A549 (cell line): ENCODE measurements around the gene GCK. TPM values are rescaled to one million over a fixed set of nuclear protein-coding genes. Genes with fewer than 3 reads are reported as not detected.

Experiments
- ATAC-seq, 2 experiments: fragments of 200-7000 bp in 1 of 2; fragments of >200 bp in 1 of 2; cut with Nextera tagmentation in 1 of 2; cut with Tn5 transposase in 1 of 2; 3 replicates each; pipeline versions ENCODE4 v1.8.0 to v1.9.1; 2018 to 2020; ENCODE audit warnings: mild to moderate bottlenecking in 1 of 2, moderate library complexity in 1 of 2
- CTCF ChIA-PET: fragments of 300-600 bp; sonication (Branson Sonifier 250); formaldehyde crosslinking; extraction: SDS; loops from one replicate; lab custom pipeline; 2021; ENCODE audit warnings: antibody characterized with exemption, inconsistent platforms; lab: Yijun Ruan, JAX
- POLR2A ChIA-PET: fragments of 350-600 bp; formaldehyde crosslinking; extraction: SDS; loops from one replicate; lab custom pipeline; 2021; ENCODE audit warnings: antibody characterized with exemption, inconsistent platforms; lab: Yijun Ruan, JAX
- DNase-seq, 2 experiments: peaks; one replicate each; pipeline versions ENCODE4 v3.0.0 to v3.0.0-alpha.2; 2011 to 2016; ENCODE audit warnings: low read depth in 1 of 2, low spot score in 1 of 2
- FAIRE-seq: peaks from 2 replicates; lab custom pipeline; 2011; peaks lifted over from hg19 to GRCh38; lab: Jason Lieb, UNC
- H3K27ac ChIP-seq, 2 experiments: fragments of >200 bp; sonication (Bioruptor Twin); formaldehyde crosslinking; 3 replicates each; pipeline ENCODE4 v1.5.1; 2016 to 2017
- H3K4me1 ChIP-seq: fragments of >200 bp; sonication (Bioruptor Twin); formaldehyde crosslinking; 3 replicates; pipeline ENCODE4 v1.6.1; 2016
- H3K4me2 ChIP-seq: fragments of >200 bp; sonication (Bioruptor Twin); formaldehyde crosslinking; 3 replicates; pipeline ENCODE4 v1.6.1; 2016
- H3K4me3 ChIP-seq: fragments of >200 bp; sonication (Bioruptor Twin); formaldehyde crosslinking; 3 replicates; pipeline ENCODE4 v1.5.1; 2016
- H3K9me3 ChIP-seq: fragments of >200 bp; sonication (Bioruptor Twin); formaldehyde crosslinking; 3 replicates; pipeline ENCODE4 v1.6.1; 2016
- BCL3 ChIP-seq: fragments of >200 bp; sonication (Bioruptor Twin); formaldehyde crosslinking; IDR thresholded peaks from 3 replicates; pipeline ENCODE4 v1.6.1; 2016
- CBX2 ChIP-seq: fragments of 200-600 bp; sonication (generic); IDR thresholded peaks from 2 replicates; pipeline ENCODE4 v1.6.1; 2016; ENCODE audit warnings: low read depth, mild to moderate bottlenecking, borderline replicate concordance
- CBX8 ChIP-seq: fragments of 200-600 bp; sonication (generic); IDR thresholded peaks from 2 replicates; pipeline ENCODE4 v1.6.1; 2016
- CHD2 ChIP-seq: fragments of 150-350 bp; IDR thresholded peaks from 2 replicates; pipeline ENCODE4 v1.6.1; 2014; ENCODE audit warnings: low read length; ENCODE audit not compliant: partially characterized antibody
- CTCF ChIP-seq: fragments of >200 bp; sonication (Bioruptor Twin); formaldehyde crosslinking; IDR thresholded peaks from 3 replicates; pipeline ENCODE4 v1.5.1; 2016
- EHMT2 ChIP-seq: fragments of 200-600 bp; sonication (generic); IDR thresholded peaks from 2 replicates; pipeline ENCODE4 v1.6.1; 2016; ENCODE audit warnings: antibody characterized with exemption, low read depth, mild to moderate bottlenecking, moderate library complexity
- ELK1 ChIP-seq: fragments of 150-350 bp; IDR thresholded peaks from 2 replicates; pipeline ENCODE4 v1.6.1; 2014; ENCODE audit warnings: low read depth, mild to moderate bottlenecking, low read length
- GATA3 ChIP-seq: IDR thresholded peaks from 2 replicates; pipeline ENCODE4 v1.6.1; 2012; ENCODE audit warnings: borderline replicate concordance
- HOXA7 ChIP-seq: fragments of 250-450 bp; sonication (Bioruptor Pico); IDR thresholded peaks from 2 replicates; pipeline ENCODE4 v1.5.0; 2020; ENCODE audit warnings: mild to moderate bottlenecking, moderate library complexity
- JUNB ChIP-seq: fragments of >200 bp; sonication (Bioruptor Twin); formaldehyde crosslinking; IDR thresholded peaks from 2 replicates; pipeline ENCODE4 v1.6.1; 2016
- MAZ ChIP-seq: fragments of 150-350 bp; IDR thresholded peaks from 2 replicates; pipeline ENCODE4 v1.6.1; 2014; ENCODE audit warnings: antibody characterized with exemption, low read depth, low read length, borderline replicate concordance
- POLR2AphosphoS2 ChIP-seq: conservative IDR thresholded peaks from 2 replicates; pipeline ENCODE4 v1.6.1; 2012; ENCODE audit warnings: low read length, improper control_type of control experiment, inconsistent platforms
- RARB ChIP-seq: fragments of 250-450 bp; sonication (Bioruptor Pico); IDR thresholded peaks from 2 replicates; pipeline ENCODE4 v1.8.0; 2021; ENCODE audit warnings: mild to moderate bottlenecking, moderate library complexity
- RCOR1 ChIP-seq: fragments of 150-350 bp; IDR thresholded peaks from 2 replicates; pipeline ENCODE4 v1.6.1; 2014; ENCODE audit warnings: antibody characterized with exemption, low read length, low read depth
- SREBF2 ChIP-seq: fragments of 450-650 bp; IDR thresholded peaks from 2 replicates; pipeline ENCODE4 v1.6.1; 2014; ENCODE audit warnings: mild to moderate bottlenecking, moderate library complexity
- TP53 ChIP-seq: fragments of 250-450 bp; sonication (Bioruptor Pico); IDR thresholded peaks from 2 replicates; pipeline ENCODE4 v1.5.0; 2021; ENCODE audit warnings: mild to moderate bottlenecking, moderate library complexity
- ZC3H11A ChIP-seq: fragments of 450-650 bp; IDR thresholded peaks from 2 replicates; pipeline ENCODE4 v1.6.1; 2014; ENCODE audit warnings: antibody characterized with exemption, mild to moderate bottlenecking
- ZFP36 ChIP-seq: fragments of 450-650 bp; IDR thresholded peaks from 2 replicates; pipeline ENCODE4 v1.6.1; 2014; ENCODE audit warnings: borderline replicate concordance; ENCODE audit not compliant: partially characterized antibody
- WGBS: methylation state at CpG from one replicate; pipeline ENCODE4 v1.1.6; 2017; ENCODE audit errors: missing lambda C conversion rate; 5-methylcytosine and 5-hydroxymethylcytosine counted together
- polyA plus RNA-seq, 4 experiments: library from polyadenylated mRNA; depleted of rRNA in 3 of 4; stranded (reverse); fragments of >200 nt; fragmentation: RNase III in 1 of 4; extraction: RNeasy Plus Mini Kit Qiagen cat#74134 plus additional on column Dnase treatment in 1 of 4; gene quantifications; 2 replicates in 3 of 4; 3 replicates in 1 of 4; pipeline ENCODE4 v1.2.3, GENCODE V29; 2011 to 2017

GCK gene
- polyA plus RNA-seq, 2 of the 4 experiments (the other 2 are of a cell fraction) = 0.12 TPM; not detected in 1

GRCh38 chr7:44119829-44120380 is 69.3 kb downstream of the GCK start:
- Histone ChIP-seq H3K27ac (no peak overlapping the region), H3K4me2 (no peak overlapping the region), H3K4me1 (peaks cover 16% of the 10 kb centered on the region), H3K9me3 (no peaks in the 10 kb centered on the region), H3K4me3 (no peak overlapping the region)
- no peak for TF ChIP-seq RCOR1
- no peak for TF ChIP-seq MAZ
- TF ChIP-seq HOXA7 = no peak
- no peak for TF ChIP-seq GATA3
- no peak for TF ChIP-seq ZFP36
- no peak for TF ChIP-seq CHD2
- TF ChIP-seq CBX2 = no peak
- CTCF ChIA-PET = interaction anchor here (1.4 kb wide), 1 partner anchor 47 kb away, joined by 3 read pairs; no protein-coding TSS in a partner anchor
- 95% methylated on average over 8 of the region's 8 CpGs for WGBS
- FAIRE-seq (no peak), ATAC-seq (no peak), DNase-seq (no peak)
- POLR2A ChIA-PET = no interaction called here

GRCh38 chr7:44117801-44118429 is 71.3 kb downstream of the GCK start:
- no peak overlapping the region for H3K4me3 ChIP-seq
- no peak overlapping the region for H3K4me2 ChIP-seq
- ATAC-seq (no peak), FAIRE-seq (no peak), DNase-seq (no peak)
- WGBS = 90% methylated on average over 13 of the region's 13 CpGs
- POLR2A ChIA-PET = no interaction called here
- peaks cover 12% of the 10 kb centered on the region for H3K4me1 ChIP-seq
- CTCF ChIA-PET = interaction anchor here (0.9 to 2.7 kb wide), 2 partner anchors 12 to 13 kb away, joined by 4 to 7 read pairs; no protein-coding TSS in a partner anchor
- TF ChIP-seq CBX8 = no peak
- TF ChIP-seq BCL3 = no peak
- no peak for TF ChIP-seq TP53 (CRISPR knock-in tag)
- TF ChIP-seq SREBF2 = no peak
- TF ChIP-seq JUNB = no peak
- TF ChIP-seq EHMT2 = no peak
- TF ChIP-seq ELK1 = no peak
- no peak for TF ChIP-seq ZC3H11A
- no peak for TF ChIP-seq POLR2AphosphoS2
- TF ChIP-seq CTCF = no peak
- no peak for TF ChIP-seq RARB (CRISPR knock-in tag)
- H3K9me3 ChIP-seq = no peaks in the 10 kb centered on the region
- no peak overlapping the region for H3K27ac ChIP-seq
